RPMI7951 (cell line): ENCODE results near the gene VSTM4. TPM values are rescaled to one million over a fixed set of nuclear protein-coding genes. Genes with fewer than 3 reads are reported as not detected.

ENCODE experiments used
- DNase-seq: peaks from one replicate; pipeline ENCODE4 v3.0.0-alpha.2; 2012; ENCODE audit warnings: low read depth
- total RNA-seq: library from RNA; depleted of rRNA; stranded (reverse); fragments of >200 nt; shearing (Covaris generic); gene quantifications from 2 replicates; pipeline ENCODE4 v1.2.3, GENCODE V29; 2014; rRNA removed

VSTM4 gene
- under 0.01 and 0.12 TPM in 2 replicates for total RNA-seq

- DNase-seq: peak; percentile 11
Measured at GRCh38 chr10:49115015-49115795, at the start of gene VSTM4. Gene VSTM4, minus strand, starts transcription at chr10:49115522. Its CDS starts 37 bp downstream, at chr10:49115485.

DNA sequence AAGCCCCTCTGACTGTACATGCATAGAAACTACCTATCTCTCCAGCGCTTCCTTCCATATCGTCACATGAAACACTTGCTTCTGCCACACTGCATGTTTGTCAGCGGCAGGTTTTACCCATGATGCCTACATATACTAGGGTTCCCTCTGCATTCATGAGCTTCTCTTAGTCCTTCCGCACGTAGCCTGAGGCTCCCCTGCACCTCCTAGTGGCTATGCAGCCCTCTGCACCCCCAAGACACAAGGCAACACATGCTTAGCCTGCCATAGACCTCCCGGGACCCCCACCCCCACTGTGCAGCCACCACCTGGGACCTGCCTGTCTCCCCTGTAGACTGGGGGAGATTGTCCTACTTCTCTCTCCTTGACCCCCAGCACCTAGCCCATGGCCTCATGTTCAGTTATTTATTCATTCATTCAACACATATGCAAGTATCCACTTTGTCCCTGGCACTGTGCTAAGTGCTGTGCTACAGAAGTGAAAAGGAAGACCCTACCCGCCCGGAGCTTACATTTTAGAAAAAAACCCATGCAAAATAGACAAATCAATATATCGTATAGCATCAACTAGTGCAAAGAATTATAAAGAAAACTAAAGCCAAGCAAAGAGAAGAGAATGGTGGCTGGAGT lies 49.4 kb upstream of the VSTM4 start:
- no peak for DNase-seq

GRCh38 chr10:49163741-49164140 lies 48.4 kb upstream of the VSTM4 start:
- peak; percentile 83 for DNase-seq

- no peak for DNase-seq
Measured at GRCh38 chr10:49162761-49163310, 47.5 kb upstream of the VSTM4 start.

GRCh38 chr10:49162063-49162462 lies 46.7 kb upstream of the VSTM4 start:
- no peak for DNase-seq

DNA sequence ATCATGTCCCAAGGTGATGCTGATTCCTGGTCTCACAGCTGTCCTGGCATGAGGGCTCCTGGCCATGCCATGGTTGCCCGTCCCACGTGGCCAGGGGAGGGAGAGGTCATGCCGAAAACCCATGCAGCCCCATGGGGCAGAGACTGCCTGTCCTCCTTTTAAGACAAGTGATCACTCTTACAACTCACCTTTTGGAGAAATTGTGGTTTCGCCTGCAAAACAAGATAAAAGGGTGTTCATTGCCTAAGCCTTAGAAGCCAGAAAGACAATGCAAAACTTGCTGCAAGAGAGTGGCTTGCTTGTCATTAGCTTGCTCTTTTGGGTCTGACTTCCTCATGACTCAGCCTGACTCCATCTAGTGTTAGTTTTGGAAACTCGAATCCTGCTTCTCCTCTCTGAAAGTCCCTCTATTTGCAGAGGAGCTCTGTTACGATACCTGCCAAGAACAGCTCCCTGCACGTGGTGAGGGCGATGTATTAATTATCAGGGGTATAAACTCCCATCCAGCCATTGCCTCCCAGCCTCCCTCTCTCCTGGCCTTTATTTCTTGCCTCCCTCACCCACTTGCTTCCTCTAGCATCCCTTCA lies 46.2 kb upstream of the VSTM4 start:
- peak; percentile 66 for DNase-seq

DNA sequence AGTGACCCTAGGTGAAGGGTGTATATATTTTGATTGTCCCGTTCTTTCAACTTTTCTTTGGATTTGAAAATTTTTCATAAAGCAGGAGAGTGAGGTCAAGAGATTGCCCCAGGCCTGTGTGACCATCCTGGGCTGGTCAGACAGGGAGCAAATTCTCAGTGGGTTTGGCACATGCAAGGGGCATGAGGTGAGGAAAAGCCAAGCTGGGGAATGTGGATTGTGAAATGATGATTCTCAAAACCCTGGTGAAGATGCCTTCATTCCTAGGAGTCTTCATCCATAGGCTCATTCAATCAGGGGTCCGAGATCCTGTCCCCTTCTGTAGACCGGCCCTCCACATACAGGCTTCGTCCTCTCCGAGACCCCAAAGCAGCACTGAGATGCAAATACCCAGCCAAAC lies 45.5 kb upstream of the VSTM4 start:
- no peak for DNase-seq

DNA sequence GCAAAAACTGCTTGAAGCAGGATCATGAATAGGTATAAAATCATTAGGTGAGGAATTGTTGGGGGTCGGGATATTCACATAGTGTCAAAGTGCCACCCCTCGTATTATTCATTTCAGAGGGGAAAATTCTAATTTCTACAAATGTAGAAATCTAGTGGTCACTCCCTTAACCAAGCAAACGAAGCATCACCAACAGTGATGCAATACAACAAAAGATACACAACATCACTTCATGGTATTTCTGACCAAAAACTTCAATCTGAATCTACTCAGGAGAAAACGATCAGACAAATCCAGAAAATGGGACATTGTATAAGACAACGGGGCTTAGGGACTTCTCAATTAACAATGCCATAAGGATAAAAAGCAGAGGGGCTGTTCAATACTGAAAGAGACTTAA lies 44.8 kb upstream of the VSTM4 start:
- no peak for DNase-seq

DNA sequence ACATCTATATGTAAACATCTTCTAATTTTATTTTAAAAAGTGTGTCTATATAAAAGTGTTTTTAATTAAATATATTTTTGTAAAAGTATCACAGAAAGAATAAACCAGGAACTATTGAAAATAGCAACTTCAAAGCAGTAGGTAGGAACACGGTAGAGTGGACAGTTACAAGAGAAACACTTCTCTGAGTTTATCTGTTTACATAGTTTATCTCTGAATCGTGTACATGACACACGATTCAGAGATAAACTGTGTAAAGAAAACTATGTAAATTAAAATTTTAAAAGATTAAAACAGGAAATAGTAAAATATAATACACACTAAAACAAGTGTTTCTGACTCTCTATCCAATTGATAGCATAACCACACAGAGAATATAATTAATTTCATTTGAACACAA lies 43.6 kb upstream of the VSTM4 start:
- DNase-seq: no peak

- no peak for DNase-seq
Measured at GRCh38 chr10:49158404-49158803, 43.1 kb upstream of the VSTM4 start.

DNA sequence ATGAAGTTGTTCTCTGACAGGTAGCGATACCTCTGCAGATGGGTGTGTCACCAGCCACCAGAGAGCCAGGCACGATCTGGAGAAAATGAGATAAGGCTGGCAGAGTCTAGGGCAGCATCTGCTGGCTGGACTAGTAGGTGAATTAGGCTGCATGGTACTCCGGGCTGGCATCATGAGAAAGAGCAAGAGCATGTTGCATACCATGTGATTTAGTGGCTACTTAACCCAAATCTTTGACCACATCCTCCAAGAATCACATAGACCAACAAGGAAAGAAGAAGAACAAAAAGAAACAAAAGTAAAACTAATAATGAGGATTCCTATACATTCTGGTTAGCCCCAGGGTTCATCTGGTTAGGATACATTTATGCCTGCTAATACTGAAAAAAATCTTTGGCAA lies 41.9 kb upstream of the VSTM4 start:
- DNase-seq: no peak

DNA sequence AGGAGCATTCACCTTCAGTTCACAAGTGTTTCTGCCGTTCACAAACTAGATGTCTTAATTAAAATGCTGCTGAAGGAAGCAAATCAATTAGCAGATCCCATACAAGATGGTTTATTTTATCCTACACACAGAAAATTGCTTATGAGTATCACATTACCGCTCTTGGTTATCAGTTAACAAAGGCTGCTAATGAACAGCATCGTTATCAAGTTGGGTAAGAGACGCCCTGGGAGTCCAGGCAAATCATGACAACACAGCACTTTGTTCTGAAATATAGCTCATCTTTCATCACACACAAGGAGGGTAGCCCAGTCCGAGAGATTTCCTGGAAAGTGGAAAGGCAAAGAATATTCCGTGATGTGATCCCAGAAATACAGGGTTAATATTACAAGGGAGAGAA lies 39.3 kb upstream of the VSTM4 start:
- no peak for DNase-seq

DNA sequence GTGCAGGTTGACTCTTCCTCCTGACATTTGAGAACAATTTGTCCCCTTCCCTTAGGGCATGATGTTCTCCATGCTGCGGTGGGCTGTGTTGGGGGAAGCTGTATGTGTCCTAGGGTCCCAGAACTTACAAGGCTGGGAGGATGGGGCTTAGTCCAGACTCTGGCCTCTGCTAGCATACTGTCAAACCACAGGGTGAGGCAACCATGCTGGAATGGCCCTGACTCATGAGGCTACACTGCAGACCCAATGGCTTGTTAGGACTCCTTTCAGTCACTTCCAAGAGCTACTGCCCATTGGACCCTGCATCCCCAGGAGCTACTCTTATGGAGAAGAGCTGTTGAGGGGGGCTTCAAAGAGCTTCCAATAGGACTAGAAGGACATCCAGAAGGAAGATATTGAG lies 38.6 kb upstream of the VSTM4 start:
- DNase-seq: peak; percentile 29

- no peak for DNase-seq
Measured at GRCh38 chr10:49153115-49153514, 37.8 kb upstream of the VSTM4 start.

GRCh38 chr10:49152663-49153062 lies 37.3 kb upstream of the VSTM4 start:
- no peak for DNase-seq

DNA sequence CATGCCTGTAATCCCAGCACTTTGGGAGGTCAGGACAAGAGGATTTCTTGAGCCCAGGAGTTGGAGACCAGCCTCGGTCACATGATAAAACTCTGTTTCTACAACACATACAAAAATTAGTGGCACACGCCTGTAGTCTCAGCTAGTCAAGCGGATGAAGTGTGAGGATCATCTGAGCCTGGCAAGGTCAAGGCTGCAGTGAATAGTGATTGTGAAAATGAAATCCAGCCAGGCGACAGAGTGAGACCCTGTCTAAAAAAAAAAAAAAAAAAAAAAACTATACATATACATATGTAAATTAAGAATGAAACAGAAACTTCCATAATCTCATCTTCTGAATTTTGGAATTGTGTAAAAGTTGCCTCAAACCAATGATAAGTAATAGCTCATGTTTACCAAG lies 36.7 kb upstream of the VSTM4 start:
- no peak for DNase-seq

GRCh38 chr10:49151481-49151880 lies 36.2 kb upstream of the VSTM4 start:
- no peak for DNase-seq

DNA sequence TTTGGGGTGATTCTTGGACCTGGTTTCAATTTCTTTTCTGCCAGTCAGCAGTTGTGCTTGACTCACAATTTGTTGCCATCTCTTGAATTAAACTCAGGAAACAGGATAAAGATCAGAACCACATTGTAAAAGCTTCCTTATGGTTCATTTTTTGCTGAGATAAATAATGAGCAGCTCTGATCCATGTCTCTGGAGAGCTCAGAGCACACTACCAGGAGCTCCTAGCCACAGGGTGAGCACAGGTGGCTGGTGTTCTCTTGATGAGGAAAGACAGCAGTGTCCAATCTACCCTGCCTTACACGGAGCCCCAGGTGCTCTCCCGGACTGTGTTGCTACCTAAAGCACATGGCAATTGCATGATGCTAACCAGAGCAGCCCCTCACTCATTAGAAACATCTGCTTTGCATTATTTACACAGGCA lies 35.7 kb upstream of the VSTM4 start:
- DNase-seq: no peak

DNA sequence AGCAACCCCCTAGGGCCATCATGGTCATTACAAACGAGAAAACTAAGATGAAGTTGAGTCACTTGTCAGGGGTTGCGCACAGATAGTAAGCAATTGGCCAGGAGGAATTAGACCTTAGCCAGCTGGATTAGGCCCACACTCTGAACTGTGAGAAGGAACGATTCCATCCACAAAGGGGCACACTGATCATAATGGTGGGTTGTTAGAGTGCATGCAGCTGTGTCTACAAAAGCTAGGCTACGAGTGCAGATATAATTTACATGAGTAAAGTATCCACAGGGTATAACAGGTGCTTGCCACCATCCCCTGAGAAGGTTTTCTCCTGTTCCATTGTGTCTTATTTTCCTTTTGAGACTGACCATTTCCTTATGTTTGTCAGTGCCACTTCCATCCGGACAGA lies 35.1 kb upstream of the VSTM4 start:
- DNase-seq: peak; percentile 33

- no peak for DNase-seq
Measured at GRCh38 chr10:49149881-49150280, 34.6 kb upstream of the VSTM4 start.

DNA sequence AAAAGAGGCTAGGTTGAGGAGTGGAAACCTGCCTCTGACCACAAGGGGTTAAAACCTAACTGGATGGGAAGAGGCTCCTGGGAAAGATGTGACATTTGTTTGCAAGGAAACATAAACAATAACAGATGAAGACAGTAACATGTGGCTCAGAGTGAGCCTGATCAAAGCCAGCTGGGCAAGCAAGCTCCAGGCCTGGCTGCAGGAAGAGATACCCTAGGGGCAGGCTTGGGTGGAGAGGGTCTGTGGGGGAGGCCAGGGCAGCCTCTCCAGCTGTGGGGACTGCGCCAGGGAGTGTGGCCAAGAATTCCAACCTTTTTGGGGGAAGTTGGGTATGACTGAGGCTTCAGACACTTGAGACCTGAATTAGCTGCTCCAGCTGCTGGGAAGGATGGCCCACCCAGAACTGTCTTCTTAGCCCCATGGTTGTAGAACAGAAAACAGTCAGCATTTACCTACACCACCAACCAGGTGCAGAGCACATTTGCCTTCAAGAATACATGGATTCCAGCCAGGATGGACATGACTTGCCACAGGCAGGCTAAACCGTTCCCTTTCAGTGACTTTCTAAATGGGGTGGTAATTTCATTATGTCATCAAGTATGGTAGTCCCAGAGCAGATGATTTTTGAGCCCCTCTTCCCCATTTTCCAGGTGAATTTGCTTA lies 28.9 kb upstream of the VSTM4 start:
- peak; percentile 78 for DNase-seq

DNA sequence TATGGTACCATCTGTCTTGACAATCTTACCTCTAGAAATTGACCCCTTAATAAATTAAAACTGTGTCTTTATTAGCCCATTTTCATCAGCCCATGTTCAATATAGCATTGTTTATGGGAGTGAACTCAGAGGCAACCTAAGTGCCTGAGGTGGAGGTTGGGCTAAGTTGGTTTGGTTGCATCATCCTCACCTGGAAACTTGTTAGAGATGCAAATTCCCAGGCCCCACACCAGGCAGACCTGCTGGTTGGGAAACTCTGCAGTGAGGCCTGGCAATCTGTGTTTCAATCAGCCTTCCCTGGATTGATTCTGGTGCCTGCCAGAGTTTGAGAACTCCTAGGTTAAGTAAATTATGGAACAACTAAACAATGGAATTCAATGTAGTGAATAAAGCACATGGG lies 27.9 kb upstream of the VSTM4 start:
- no peak for DNase-seq
